Hindlimb muscle (tissue), 1 donor: ENCODE measurements around the gene C2orf76. TPM values are rescaled to one million over a fixed set of nuclear protein-coding genes. Genes with fewer than 3 reads are reported as not detected.

Experiments used
- DNase-seq: peaks from one replicate; pipeline ENCODE4 v3.0.0-alpha.2; 2013
- polyA plus RNA-seq: library from polyadenylated mRNA; unstranded; fragments of 120-200 nt; gene quantifications from one replicate; pipeline ENCODE4 v1.2.1, GENCODE V29; 2013; ENCODE audit not compliant: insufficient read length

Gene C2orf76
- polyA plus RNA-seq, 1 donor: 8.1 TPM

DNA sequence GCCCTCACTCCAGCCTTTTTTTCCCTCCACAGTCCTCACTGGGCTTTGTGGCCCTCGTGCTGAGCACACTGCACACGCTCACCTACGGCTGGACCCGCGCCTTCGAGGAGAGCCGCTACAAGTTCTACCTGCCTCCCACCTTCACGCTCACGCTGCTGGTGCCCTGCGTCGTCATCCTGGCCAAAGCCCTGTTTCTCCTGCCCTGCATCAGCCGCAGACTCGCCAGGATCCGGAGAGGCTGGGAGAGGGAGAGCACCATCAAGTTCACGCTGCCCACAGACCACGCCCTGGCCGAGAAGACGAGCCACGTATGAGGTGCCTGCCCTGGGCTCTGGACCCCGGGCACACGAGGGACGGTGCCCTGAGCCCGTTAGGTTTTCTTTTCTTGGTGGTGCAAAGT, 103.6 kb downstream of the C2orf76 start:
- DNase-seq: no peak

DNA sequence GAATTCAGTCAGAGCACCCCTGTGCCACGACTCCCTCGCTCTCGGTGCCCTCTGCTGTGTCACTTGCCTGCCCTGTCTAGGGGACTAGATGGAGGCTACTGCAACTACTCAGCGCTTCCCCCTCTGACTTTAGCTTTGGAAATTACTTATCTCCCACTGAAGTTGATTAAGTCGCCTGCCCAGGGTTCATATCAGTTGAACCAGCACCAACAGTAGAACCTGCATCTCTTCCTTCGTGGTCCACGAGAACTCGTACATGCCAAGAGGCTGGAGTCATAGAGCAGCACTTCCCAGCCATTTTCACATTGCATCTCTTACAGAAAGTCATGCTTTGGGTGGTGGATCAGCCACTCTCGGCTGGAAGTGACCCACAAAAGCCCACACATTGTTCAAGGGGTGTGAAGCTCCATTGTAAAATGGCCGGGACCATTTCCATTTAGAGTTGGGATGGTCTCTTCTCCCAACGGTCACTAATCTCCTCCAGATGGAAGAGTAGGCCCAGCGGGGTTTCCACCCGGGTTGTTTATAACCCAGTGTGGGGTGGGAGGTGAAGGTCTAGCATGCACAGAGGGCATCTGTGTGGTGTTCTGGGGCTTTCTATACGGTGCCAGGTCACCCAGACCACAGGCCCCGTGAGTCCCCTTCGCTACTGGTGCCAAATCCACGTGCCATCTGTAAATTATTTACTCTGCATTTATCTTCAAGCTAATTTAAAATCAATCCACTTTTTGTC, 105.0 kb downstream of the C2orf76 start:
- no peak for DNase-seq

DNA sequence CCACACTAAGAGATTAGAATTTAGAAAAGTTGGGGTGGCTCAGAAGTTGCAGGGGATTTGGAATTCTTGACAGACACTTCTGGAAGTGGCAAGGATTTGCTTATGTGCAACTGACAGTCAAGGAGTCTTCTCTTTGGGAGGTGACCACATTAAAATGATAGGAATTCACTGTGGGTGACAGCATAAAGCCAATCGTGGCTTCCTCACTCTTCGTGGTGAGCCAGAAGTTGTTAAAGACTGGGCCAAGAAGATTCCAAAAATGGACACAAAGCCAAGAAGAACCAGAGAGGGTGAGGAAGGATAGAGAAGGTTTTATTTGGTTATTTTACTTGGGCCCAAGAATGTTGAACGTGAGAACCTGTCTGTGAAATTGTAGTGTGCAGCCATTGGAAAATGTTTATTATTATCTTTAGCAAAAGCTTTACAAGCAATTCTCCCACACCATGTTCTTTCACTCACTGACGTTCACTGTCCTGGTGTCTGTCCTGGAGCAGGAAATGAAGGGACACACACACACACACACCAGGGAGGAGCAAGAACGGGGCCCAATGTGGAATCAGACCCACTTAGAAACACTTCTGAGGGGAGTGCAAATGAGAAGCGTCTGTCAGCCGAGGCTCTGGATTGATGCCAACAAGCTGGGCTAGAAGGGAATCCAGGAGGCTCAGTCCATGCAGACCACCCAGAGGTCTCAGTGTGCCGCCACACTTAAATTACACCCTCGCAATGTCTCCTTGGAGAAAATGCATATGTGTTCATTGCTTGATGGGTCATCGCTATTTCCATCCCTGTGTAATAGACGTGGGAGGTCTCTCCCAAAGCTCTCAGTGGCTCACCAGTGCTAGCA, 105.8 kb downstream of the C2orf76 start:
- DNase-seq: no peak

DNA sequence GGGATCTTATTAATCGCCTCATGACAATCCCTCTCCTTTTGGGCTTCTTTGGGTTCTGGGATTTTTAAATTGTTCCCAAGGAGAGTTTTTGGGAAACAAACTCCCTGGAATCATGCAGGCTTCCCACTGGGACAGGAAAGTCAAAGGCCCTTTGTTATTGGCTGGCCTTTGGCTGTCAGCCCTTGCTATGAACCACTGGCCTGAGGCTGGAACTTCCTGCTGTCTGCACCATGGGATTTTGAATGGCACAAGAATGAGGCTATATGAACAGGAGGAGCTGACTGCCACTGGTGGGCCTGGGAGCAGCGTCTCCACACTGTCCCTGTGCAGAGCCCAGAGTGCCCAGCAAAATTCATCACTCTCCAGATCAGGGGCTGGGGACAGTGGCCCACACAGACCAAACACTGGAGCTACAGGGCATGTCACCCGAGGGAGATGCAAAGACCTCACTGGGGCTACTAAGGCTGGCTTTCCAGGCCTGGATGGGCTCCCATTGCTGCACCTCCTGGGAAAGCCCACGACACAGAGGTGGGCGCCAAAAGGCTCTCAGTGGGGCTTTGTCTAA, 107.3 kb downstream of the C2orf76 start:
- no peak for DNase-seq

- no peak for DNase-seq
Measured at GRCh38 chr2:119257198-119257597, 109.4 kb downstream of the C2orf76 start.

- DNase-seq: no peak
Measured at GRCh38 chr2:119256582-119256921, 110.1 kb downstream of the C2orf76 start.

DNA sequence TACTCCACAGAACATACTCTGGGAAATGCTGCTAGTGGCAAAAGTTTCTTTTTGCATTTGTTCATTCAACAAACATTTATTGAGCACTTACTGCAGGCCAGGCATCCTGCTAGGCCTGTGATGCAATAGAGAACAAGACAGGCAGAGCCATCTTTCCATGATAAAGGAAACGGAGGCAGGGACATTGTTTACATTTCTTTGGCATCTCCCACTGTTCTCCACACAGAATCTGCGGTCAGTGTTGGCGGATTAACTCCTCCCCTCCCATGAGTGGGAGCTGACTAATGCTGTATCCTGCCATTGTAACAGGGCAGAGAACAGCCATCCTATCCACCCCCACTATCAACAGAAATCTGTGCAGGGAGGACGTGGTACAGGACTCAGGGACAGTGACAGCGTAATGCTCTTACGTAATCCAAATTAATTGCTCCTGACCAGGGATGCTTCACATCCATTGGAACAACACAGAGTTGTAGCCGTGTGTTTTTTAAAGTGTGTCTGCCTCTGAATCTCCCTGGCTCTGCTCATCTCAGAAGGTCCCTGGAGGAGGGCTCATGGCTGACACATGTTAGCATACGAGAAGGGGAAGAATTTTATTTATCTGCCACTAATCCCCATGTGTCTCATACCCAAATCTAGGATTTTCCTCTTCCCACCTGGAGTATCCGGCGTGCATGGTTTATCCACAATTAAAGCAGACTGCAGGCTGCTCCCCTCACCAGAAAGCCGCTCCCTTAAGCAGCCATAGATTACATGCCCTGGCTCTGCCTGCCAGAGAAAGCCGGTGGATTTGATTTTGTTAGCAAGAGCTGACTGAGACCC, 110.7 kb downstream of the C2orf76 start:
- DNase-seq: no peak

DNA sequence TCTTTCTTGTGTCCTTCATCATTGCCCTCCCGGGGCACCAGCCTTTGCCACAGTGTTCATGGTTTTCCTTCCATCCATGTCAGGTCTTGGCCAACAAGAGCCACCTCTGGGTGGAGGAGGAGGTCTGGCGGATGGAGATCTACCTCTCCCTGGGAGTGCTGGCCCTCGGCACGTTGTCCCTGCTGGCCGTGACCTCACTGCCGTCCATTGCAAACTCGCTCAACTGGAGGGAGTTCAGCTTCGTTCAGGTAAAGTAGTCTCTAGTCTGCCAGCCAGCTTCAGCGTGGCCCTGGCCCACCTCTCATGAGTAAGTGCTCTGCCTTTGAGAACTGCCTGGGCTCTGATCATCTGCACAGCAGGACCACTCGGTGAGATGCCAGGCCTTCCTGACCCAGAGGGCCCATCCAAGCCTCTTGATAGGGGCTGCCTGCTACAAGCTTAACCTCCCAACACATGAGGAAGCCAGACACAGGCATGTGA, 112.0 kb downstream of the C2orf76 start:
- no peak for DNase-seq

GRCh38 chr2:119253760-119254600, 112.7 kb downstream of the C2orf76 start:
- no peak for DNase-seq

- no peak for DNase-seq
Measured at GRCh38 chr2:119253114-119253702, 113.4 kb downstream of the C2orf76 start.

Other genes starting within 250 kb of the C2orf76 start
- not detected for gene C1QL2, start 208.1 kb downstream of the C2orf76 start, polyA plus RNA-seq
- 25.5 TPM for gene STEAP3, start 143.0 kb downstream of the C2orf76 start, polyA plus RNA-seq
- 264 TPM for gene DBI, start 143 bp upstream of the C2orf76 start, polyA plus RNA-seq
- gene TMEM37, start 65.0 kb upstream of the C2orf76 start, polyA plus RNA-seq: 11.1 TPM
- gene SCTR, start 157.6 kb upstream of the C2orf76 start, polyA plus RNA-seq: 3.7 TPM
- gene CFAP221, start 177.6 kb upstream of the C2orf76 start, polyA plus RNA-seq: 0.15 TPM